HG02943 (cell line): ENCODE results near the gene INPP4A.

Experiments used
- ATAC-seq: cut with Tn5 transposase; IDR thresholded peaks from one replicate; pipeline ENCODE4 v1.9.1; 2021; ENCODE audit warnings: mild to moderate bottlenecking, low read depth, moderate library complexity; ENCODE audit not compliant: unreplicated experiment

INPP4A gene

GRCh38 chr2:98487806-98488189 lies 43.1 kb downstream of the INPP4A start:
- ATAC-seq, result peak; percentile 48

GRCh38 chr2:98488252-98488651 lies 43.6 kb downstream of the INPP4A start:
- no peak for ATAC-seq

DNA sequence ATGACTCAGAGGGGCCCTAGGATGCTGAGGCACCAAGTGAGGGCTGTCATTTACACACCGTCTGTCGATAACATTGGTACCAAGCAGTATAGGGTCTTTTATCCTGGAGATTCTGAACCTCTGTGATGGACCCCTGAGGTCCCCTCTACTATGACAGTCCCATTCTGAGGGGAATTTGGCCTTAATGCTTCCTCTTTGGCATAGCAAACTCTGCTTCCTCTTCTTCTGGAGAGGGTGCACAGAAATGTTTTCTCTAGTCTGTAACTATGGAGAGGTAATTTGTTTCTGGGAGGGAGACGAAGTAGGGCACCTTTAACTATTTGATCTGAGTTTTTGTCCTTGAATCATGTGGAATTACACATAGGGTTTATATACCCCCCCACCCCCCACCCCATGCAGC lies 44.8 kb downstream of the INPP4A start:
- no peak for ATAC-seq

DNA sequence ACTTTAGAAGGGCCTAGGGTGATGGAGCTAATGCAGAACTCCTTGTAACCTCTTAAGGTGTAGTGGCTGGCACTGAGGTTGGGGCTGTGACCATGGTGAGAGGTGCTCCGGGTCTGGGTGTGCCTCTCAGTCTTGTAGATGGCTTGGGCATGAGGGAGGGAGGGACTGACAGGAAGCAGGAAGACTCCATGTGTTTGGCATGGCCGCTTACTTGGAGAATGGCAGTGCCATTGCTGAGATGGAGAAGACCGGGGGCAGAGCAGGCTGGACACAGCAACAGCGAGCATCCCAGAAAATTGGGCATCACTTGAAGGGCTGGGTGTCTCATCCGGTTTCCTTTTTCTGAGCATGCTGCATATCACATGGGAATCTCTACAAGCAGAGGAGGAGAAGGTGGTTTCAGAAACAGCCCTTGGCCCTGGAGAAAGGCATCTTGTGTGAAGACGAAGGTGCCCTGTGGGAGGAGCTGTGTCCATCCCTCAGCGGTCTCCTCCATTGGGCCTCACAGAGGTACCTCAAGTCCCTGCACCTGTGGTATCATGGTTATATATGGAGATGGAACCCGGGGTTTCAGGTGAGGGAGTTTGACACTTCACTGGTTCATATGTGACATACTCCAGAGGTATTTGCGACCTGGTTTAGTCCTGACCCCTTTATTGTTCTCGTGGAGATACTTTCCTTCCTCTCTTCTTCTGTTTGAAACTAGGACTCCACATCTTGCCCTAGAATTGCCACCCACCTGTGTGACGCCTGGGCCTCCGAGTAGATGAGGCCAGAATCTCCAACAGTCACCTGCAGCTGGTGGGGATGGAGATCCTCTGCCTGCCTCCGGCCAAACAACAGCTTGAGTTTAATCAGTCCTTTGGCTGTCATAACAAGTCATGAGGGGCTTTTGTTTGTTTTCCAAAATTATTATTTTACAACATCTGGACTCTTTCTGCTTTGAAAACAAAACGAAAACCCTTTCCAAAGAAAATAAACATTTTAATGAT lies 45.6 kb downstream of the INPP4A start:
- no peak for ATAC-seq

DNA sequence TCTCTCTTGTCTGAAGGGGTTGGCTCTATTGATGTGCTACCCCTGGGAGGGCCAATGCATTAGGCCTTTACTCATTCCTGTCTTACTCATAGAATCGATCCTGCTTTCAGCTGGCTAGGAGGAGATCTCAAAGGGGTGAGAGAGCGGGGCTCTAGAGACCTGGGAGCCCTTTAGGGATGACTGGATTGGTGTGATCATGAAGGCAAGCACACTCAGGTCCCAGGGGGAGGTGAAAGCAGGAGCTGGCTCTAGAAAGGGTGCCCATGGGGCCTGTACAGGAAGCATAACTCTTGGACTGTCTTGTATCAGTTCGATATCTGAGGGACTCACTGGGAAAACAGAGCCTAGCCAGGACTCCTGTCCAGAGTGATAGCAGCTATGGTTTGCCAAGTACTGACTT lies 47.8 kb downstream of the INPP4A start:
- no peak for ATAC-seq

GRCh38 chr2:98494699-98495098 lies 50.0 kb downstream of the INPP4A start:
- no peak for ATAC-seq

DNA sequence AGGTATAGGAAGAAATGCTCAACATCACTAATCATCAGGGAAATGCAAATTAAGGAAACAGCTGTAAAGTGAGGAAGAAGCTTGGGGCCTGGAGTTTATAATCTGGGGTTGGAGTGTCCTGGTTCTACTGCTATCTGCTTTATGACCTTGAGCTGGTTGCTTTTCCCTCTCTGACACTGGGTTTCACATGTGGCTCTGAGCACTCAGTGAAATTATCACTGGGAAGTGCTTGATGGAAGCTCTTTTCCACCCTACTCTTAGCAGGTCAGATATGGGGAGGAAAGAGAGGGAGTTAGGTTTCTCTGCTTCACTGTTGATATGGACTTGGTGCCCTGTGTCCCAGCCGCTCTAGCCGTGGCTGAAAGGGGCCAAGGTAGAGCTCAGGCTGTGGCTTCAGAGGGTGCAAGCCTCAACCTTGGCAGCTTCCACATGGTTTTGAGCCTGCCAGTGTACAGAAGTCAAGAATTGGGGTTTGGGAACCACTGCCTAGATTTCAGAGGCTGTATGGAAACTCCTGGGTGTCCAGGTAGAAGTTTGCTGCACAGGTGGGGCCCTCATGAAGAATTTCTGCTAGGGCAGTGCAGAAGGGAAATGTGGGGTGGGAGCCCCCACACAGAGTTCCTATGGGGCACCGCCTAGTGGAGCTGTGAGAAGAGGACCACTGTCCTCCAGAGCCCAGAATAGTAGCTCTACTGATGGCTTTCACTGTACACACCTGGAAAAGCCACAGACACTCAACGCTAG lies 52.3 kb downstream of the INPP4A start:
- ATAC-seq, result no peak

- ATAC-seq, result no peak
These were observed 54.2 kb downstream of the INPP4A start for GRCh38 chr2:98498703-98499440.

DNA sequence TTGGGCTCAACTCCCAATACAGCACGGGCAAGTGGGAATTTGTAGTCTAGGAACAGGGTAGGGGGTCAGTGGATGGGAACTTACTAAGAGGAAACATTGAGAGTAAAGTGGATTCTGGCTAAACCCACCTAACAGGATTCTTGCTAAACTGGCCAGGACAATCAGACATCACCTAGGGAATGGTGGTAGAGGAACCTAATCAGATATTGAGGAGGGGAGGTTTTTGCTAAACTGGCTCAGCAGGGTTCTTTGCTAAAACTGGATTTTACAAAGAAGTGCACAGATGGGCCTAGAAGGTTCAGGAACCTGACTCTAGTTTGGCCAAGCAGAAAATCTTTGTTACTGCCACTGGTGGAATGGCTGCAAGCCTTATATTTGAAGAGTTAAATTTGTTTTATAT lies 55.9 kb downstream of the INPP4A start:
- no peak for ATAC-seq

GRCh38 chr2:98501223-98501622 lies 56.6 kb downstream of the INPP4A start:
- no peak for ATAC-seq

DNA sequence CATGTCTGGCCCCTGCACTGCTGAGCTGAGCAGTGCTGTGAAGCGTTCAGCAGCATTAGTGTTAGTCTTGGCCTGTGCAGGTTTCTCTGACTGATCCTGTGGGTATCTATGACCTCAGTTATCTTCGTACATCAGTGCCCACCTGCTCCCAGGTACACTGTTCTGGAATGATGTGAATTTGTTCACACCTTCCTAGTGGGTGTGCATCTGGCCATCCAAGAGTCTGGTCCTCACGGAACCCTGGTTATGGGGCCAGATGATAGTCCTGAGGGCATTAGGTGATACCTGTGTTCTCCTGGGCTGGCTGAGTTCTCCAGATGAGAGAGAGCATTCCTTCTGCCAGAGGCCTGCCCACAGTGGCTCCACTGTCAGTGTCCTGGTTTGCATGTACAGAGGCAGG lies 57.2 kb downstream of the INPP4A start:
- ATAC-seq, result no peak

GRCh38 chr2:98502556-98503335 lies 58.1 kb downstream of the INPP4A start:
- no peak for ATAC-seq

DNA sequence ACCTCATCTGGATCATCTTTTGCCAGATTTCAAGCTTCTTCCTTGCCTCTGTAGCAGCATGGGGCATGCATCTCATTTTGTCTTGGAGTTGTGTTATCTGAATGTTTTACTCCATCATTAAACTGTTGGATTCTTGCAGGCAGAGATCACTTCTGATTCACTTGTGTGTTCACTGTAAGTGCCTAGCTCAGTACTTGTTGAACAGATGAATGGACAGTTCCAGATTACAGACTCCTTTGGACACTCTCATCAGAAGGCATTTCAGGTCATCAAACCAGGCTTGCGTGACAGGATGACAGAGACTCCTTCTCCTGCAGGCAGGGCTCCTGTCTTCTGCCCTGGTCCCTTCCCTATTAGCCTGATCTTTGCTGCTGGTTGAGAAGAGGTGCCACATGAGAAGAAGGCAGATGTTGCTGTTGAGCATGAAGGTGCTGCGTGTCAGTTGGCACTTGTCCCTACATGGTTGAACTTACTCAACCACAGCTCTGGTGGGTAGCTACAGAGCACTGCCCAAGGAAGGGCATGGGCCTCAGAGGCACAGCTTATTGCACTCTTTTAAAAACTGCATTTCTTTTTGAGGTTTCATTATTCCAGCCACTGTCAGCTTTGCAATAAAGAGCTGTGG lies 58.9 kb downstream of the INPP4A start:
- no peak for ATAC-seq

- ATAC-seq, result no peak
These were observed 59.9 kb downstream of the INPP4A start for GRCh38 chr2:98504381-98505109.

DNA sequence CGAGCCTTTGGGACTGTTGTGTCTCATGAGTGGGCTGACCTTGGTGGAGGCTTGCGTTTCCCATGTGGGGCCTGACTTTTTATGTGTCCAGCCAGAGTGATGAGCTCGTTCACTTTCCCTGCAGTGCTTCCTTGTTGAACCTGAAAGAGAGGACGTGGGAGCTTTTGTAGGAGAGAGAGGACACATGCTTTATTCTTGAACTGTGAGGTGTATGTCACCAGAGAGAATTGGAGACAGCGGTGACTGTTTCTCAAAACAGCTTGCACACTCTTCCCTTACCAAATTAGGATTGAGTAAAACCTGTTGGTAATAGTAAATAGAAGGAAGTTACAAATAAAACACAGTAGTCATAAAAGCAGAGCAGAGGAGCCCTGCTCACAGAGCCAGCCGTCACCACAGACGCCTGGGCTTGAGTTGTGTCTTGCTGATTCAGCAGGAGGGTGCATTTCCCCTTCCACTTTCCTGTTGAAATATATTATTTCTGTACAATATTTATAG lies 60.7 kb downstream of the INPP4A start:
- no peak for ATAC-seq

- ATAC-seq, result no peak
These were observed 61.5 kb downstream of the INPP4A start for GRCh38 chr2:98505971-98506664.

DNA sequence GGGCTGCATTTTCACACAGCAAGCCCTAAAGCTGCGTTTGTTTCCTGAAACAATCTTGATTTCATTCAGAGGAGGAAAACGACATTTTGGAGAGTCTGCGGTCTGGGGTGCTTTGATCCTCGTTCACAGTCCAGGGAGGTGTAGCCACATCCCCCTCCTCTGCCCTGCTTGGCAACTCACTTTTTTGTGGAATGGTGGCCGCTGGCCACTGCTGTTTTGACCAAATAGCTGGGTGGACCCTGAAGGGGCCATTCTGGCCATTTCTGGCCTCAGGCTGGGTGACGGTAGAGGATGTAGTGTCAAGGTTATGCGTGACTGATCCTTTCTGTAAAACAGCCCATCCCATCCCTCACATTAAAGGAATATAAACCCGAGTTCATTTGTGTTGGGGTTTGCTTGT lies 62.2 kb downstream of the INPP4A start:
- ATAC-seq, result no peak

DNA sequence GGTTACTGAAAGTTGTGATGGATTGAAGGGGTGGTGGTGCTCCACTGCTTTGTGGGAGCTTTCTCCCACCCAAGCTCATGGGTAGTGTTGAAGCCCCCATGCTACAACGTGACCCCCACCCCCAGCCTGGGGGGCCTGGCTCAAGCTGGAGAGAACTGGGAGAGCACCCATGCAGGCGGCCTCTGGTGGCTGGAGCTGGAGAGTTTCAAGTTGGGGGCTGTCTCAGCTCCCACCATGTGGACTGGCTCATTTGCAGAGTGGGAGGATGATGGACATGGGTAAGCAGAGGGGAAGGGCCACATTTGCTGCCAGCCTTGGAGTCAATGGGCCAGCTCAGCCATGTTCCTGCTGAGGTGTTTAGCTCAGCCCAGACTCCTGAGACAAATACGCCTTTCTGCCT lies 62.8 kb downstream of the INPP4A start:
- ATAC-seq, result no peak
